GM12878 (cell line): ENCODE results near the gene TTYH3.

Source experiments
- EP300 ChIP-seq, 2 experiments: fragments of 150-350 bp in 1 of 2; IDR thresholded peaks; 2 replicates each; pipeline ENCODE4 v1.6.1; 2011 to 2012; ENCODE audit warnings: low read depth in 2 of 2, low read length in 2 of 2, borderline replicate concordance in 1 of 2, improper control_type of control experiment in 1 of 2, inconsistent platforms in 1 of 2; ENCODE audit not compliant: control insufficient read depth in 1 of 2
- MYC ChIP-seq: IDR thresholded peaks from 2 replicates; pipeline ENCODE4 v1.6.1; 2011; ENCODE audit warnings: mild to moderate bottlenecking, low read length, moderate library complexity, inconsistent platforms; ENCODE audit not compliant: insufficient read depth, insufficient replicate concordance, insufficient read length, severe bottlenecking
- POLR2A ChIP-seq: IDR thresholded peaks from 2 replicates; pipeline ENCODE4 v1.6.1; 2011; ENCODE audit warnings: low read depth, mild to moderate bottlenecking, low read length
- REST ChIP-seq: IDR thresholded peaks from 2 replicates; pipeline ENCODE4 v1.6.1; 2012; ENCODE audit warnings: mild to moderate bottlenecking, low read depth, low read length
- RUNX3 ChIP-seq: IDR thresholded peaks from 2 replicates; pipeline ENCODE4 v1.6.1; 2012; ENCODE audit warnings: low read length, inconsistent platforms
- SIN3A ChIP-seq: IDR thresholded peaks from 2 replicates; pipeline ENCODE4 v1.6.1; 2012; ENCODE audit warnings: low read depth, low read length, improper control_type of control experiment
- YBX1 ChIP-seq: fragments of 450-650 bp; IDR thresholded peaks from 2 replicates; pipeline ENCODE4 v1.6.1; 2016; ENCODE audit warnings: antibody characterized with exemption

- TF ChIP-seq SIN3A (no peak), POLR2A (no peak), REST (no peak), YBX1 (no peak), EP300 (IDR thresholded peaks at IDR 0.05; ENCODE audit: borderline replicate concordance in 1 of 2, control insufficient read depth in 1 of 2, low read depth in 2 of 2, low read length in 2 of 2) (no peak), MYC (no peak), RUNX3 (no peak)
Observed at GRCh38 chr7:2594599-2594998, 37.2 kb upstream of the TTYH3 start.
